Right ventricle myocardium inferior (tissue), 1 donor: ENCODE measurements around the gene ULK1. TPM values are rescaled to one million over a fixed set of nuclear protein-coding genes. Genes with fewer than 3 reads are reported as not detected.
A peak's percentile ranks its signal among the peaks of the same experiment; 100 is the strongest.
"Not testable (repeated sequence)": the region's sequence is repeated elsewhere in the genome, so short reads cannot be mapped to it uniquely, and the experiment has no call there.

ENCODE experiments used
- ATAC-seq: fragments of 200-7000 bp; cut with Tn5 transposase; one replicate; pipeline ENCODE4 v1.9.1; 2020; ENCODE audit warnings: mild to moderate bottlenecking, moderate library complexity
- DNase-seq: peaks from one replicate; pipeline ENCODE4 v3.0.0; 2021; ENCODE audit errors: missing footprints
- intact Hi-C: fragments of 100-400 bp; cut with DNase I; formaldehyde crosslinking; loops from one replicate; pipeline ENCODE4 v1.11.0; 2022
- total RNA-seq: library from RNA; stranded (reverse); fragmentation: NEBNext Ultra II Directional; extraction: Animal tissue kit (Norgen Biotek cat#: 25700); gene quantifications from one replicate; pipeline ENCODE4 v1.2.1, GENCODE V29; 2021
- donor health status: DM: no; HTN: yes; CAD: no; lungs with severe emphysema.

ULK1 gene
- total RNA-seq, 1 donor from 2014 or later = 49.3 TPM

DNA sequence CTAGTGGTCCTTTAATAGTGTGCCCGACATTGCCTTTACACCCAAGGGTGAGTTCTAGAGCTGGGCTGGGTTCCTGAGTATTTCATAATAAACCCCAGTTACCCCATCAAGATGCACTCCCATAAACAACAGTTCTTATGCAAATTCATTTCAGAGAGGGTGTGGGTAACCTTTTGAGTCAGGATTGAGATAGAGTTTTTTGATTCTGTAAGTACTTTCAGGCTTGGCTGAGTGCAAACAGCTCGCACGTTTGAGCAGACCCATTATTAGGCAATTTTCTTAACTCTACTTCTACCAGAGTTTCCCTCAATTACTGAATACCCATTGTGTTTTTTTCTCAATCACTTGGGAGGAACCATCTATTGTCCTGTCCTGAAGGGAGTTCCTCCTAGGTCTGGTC is 16.0 kb upstream of the ULK1 start:
- ATAC-seq, DNase-seq, intact Hi-C loops: not testable (repeated sequence)

DNA sequence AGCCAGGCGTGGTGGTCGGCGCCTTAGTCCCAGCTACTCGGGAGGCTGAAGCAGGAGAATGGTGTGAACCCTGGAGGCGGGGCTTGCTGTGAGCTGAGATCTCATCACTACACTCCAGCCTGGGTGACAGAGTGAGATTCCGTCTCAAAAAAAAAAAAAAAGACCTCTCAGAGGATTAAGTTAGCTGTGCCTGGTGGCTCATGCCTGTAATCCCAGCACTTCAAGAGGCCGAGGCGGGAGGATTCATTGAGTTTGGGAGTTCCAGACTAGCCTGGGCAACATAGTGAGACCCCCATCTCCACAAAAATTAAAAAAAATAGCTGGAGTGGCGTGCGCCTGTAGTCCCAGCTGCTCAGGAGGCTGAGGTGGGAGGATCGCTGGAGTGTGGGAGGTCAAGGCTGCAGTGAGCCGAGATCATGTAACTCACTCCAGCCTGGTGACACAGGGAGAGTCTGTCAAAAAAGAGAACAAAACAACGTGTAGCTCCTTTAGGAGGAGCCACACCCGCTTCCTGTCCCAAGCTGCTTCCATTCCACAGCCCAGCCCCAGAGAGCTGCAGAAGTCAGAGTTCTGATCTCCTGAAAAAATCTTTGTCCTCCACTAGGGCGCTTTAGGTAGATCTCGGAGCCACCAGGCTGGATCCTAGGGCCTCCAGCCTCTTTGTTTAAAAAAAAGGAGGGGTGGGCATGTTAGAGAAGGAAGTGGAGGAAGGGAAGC is 11.5 kb upstream of the ULK1 start:
- no peak for DNase-seq
- no peak for ATAC-seq
- intact Hi-C loops = no loop called here

DNA sequence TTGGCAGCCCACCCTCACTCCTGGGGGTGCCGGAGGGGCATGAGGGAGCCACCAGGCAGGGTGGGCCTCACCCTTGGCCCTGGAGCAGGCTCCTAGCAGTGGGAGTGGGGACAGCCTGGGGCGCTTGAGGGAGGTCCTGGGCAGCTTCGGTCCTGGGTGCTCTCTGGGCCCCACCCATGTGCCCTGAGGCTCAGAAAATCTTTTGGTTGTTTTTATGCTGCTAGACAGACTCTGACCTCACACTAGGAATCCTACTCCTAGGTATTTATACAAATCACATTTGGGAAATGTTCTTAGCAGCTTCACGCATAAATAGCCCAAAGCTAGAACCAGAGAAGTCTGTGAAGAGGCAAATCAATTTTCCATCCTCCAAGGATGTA is 10.9 kb upstream of the ULK1 start:
- DNase-seq (no peak), ATAC-seq (no peak)
- intact Hi-C loops = no loop called here

DNA sequence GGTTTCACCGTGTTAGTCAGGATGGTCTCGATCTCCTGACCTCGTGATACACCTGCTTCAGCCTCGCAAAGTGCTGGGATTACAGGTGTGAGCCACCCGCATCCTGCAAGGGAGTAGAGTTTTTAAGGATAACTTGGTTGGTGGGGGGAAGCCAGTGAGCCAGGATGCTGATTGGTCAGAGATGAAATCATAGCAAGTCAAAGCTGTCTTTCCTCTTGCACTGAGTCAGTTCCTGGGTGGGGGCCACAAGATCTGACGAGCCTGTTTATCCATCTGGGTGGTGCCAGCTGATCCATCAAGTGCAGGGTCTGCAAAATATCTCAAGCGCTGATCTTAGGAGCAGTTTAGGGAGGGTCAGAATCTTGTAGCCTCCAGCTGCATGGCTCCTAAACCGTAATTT is 9.3 kb upstream of the ULK1 start:
- DNase-seq, intact Hi-C loops, ATAC-seq: not testable (repeated sequence)

DNA sequence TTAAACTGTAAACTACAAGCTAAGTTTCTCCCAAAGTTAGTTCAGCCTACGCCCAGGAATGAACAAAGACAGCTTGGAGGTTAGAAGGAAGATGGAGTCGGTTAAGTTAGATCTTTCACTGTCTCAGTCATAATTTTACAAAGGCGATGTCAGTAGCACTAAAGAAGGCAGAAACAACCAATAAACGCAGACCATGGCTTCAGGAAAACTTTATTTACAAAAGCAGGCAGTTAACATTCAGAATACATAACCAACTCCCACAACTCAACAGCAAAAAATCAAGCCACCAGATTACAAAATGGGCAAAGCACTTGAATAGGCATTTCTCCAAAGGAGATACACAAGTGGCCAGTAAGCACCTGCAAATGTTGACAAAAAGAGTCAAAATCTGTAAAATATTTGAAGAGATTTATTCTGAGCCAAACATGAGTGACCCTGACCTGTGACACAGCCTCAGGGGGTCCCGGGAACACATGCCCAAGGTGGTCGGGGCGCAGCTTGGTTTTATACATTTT is 8.8 kb upstream of the ULK1 start:
- DNase-seq (no peak), ATAC-seq (no peak)
- intact Hi-C loops = no loop called here

DNA sequence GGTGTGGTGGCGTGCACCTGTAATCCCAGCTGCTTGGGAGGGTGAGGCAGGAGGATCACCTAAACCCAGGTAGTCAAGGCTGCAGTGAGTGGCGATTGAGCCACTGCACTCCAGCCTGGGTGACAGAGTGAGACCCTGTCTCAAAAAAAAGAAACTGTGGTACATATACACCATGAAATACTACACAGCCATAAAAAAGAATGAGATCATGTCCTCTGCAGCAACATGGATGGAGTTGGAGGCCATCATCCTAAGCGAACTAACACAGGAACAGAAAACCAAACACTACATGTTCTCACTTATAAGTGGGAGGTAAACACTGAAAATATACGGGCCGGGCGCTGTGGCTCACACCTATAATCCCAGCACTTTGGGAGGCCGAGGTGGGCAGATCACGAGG is 2.7 kb upstream of the ULK1 start:
- DNase-seq, intact Hi-C loops, ATAC-seq: not testable (repeated sequence)

DNA sequence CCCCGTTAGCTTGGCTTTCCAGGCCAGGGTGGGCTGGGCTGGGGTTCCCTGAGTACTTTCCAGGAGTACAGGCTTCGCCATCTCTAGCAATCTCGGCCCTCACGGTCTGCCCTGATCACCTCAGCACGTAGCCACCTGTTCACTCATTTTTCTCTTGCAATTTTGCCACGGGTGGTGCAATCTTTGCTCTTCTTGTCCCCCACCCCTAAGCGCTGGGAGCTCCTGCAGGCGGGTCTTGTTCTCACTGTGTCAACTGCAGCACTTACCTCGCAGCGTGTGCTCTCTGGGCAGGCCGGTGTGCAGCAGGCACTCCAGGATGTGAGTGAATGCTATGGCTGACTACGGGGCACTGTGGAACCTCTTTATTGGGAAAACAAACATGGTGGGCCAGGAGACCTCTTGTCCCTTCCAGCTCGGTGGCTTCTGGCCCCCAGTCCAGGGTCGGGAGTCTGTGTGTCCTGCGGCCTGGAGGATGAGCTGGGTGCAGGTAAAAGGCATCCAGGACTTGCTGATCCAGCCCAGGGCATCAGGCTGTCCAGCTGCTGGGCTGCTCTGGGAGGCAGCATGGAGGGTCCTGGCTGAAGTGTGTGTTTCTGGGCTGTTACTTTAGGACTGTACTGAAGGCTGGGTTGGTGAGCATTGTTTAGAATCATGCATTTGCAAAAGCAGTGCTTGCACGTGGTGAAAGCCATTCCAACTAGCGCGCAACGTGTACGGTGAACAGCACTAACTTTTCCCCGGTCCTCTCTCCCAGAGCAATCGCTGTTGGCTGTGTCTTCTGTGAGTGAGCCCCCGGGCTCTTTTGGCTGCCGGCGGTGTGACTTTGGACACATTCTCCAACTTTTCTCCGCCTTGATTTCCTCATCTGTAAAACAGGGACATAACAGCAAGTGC is 1.5 kb upstream of the ULK1 start:
- DNase-seq (peak; percentile 53), ATAC-seq (no peak)
- intact Hi-C loops = no loop called here

DNA sequence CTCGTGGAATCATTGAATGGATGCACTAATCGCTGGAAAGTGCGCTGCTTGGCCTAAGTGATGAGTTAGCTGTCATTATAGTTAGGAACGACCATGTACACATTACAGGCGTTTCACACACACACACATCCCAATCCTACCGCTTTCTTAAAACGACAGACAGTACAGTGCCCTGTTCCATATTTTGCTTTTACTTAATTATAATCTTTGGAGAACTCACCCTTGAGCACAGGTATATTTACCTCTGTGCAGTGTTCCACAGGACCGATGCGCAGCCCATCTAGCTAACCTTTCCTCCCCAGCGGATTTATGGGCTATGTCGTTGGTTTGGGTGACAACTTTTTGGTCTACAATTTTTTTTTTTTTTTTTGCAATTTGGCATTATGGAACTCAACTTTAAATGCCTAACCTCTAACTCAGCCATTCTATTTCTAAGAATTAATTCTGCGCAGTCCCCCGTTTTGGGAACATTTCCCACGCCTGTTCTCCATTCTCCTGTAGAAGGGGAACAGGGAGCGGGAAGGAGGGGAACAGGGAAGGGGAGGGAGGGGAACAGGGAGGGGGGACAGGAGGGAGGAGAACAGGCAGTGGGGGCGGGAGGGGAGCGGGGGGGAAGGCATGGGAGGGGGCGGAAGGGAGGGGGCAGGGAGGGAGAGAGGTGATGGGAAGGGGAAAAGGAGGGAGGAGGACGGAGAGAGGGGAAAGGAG is 663 bp upstream of the ULK1 start:
- intact Hi-C loops = no loop called here
- DNase-seq = no peak
- ATAC-seq = no peak

DNA sequence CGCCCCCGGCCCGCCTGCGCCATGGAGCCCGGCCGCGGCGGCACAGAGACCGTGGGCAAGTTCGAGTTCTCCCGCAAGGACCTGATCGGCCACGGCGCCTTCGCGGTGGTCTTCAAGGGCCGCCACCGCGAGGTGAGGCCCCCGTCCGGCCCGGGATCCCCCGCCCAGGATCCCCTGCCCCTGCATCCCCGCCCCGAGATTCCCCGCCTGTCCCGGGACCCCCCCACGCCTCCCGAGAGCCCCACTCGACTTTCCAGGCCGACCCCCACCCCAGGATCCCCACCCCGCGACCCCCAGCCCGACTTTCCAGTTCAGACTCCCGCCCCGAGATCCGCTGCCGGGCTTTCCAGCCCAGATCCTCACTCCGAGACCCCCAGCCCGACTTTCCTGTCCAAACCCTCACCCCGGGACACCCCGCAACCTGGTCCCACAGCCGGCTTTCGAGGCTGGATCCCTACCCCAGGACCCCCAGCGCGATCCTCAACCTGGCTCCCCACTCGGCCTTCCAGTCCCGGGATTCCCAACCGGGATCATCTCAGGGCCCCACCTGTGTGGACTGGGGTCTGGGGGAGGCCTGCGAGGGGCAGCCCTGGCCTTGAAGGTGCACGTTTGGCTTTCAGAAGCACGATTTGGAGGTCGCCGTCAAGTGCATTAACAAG is 688 bp downstream of the ULK1 start:
- DNase-seq = peak; percentile 64
- intact Hi-C loops = no loop called here
- ATAC-seq = no peak

DNA sequence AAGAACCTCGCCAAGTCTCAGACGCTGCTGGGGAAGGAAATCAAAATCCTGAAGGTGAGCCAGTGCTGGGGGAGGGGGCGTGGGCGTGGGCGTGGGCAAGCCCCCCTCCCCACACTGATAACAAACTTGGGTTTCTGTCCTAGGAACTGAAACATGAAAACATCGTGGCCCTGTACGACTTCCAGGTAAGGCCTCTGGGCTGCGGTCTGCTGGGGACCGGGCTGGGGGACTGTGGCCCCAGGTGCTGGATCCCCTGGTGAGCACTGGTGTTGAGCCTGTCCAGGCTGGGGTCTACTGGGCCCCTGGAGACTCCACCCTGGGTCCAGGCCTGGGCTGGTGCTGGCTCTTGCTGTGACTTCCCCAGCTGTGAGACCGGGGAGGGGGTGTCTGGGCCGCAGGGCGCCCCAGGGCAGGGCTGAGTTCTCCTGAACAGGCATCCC is 1.2 kb downstream of the ULK1 start:
- ATAC-seq (no peak), DNase-seq (no peak)
- intact Hi-C loops = loop anchor here (1.0 to 2.0 kb wide), 2 partner anchors 17 to 33 kb away; no protein-coding TSS in a partner anchor

DNA sequence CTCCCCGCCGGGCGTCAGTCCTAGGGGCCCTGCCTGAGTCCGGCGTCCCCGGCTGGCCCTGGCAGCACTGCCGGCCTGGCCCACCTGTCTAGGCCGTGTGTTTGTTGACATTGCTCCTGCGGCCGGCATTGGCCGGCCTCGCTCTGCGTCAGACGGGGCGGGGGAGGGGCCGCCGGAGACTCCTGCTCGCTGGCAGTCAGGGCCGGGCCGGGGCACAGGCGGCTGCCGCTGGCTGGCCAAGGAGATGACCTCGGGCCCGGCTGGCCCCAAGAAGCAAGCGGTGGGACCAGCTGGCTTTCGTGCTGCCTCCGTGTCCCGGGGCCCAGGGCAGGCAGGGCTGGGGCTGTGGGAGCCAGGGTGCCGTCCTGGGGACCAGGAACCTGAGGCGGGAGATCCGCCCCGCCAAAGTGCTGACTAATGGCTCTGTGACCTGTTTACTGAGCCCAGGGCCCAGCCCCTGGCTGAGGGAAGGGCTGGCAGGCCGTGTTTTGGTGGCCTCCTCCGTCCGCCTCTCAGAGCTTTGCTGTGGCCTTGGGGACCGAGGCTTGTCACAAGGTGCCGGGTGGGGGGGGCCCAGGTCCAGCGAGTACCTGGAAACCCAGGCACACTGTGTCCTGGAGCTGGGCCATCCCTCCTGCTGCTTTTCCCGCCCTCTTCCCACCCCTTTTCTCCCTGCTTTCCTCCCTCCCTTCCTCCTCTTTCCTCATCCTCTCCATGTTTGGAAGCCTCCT is 1.8 kb downstream of the ULK1 start:
- DNase-seq (peak; percentile 95), ATAC-seq (peak; percentile 91)
- intact Hi-C loops = loop anchor here (1.0 to 2.0 kb wide), 2 partner anchors 17 to 32 kb away; no protein-coding TSS in a partner anchor

DNA sequence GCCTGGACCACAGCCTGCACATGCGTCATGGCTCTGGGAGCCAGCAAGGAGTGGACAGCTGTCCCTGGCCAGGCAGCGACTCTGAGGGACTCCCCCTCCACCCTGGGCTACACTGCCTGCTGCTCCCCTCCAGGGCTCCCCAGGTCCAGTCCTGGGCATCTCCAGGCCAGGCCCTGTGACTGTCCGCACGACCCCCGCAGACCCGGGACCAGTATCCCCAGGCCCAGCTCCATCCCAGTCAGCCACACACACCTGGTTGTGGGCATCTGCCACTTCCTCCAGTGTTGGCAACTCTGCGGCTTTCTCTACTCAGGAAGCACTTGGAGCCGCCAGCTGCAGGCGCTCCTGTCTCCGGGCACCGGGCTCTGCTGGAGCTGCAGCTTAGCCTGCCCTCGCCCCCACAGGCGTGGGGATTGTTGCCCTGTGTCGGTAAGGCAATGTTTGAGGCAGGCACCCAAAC is 2.4 kb downstream of the ULK1 start:
- intact Hi-C loops = loop anchor here (1.0 to 2.0 kb wide), 2 partner anchors 16 to 31 kb away; no protein-coding TSS in a partner anchor
- peak; percentile 92 for DNase-seq
- no peak for ATAC-seq

DNA sequence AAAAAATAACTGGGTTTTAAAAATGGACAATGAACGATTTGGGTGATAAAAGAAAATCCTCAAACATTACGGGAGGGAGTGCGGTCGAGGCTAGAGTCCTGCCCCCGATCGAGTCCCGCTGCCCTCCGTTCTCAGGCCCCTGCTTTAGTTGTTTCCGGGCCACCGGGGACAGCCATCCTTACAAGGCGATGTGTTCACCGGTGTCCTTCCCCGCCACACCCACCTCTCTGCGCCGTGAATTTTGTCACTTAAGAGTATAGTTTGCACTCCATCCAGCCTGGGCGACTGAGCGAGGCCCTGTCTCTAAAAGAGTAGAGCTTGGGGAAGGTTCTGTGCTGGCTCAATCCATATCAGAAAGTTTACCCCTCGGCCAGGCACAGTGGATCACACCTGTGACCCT is 2.9 kb downstream of the ULK1 start:
- ATAC-seq (no peak), DNase-seq (peak; percentile 59)
- intact Hi-C loops = loop anchor here (2.0 kb wide), 1 partner anchor 16 kb away; no protein-coding TSS in a partner anchor

DNA sequence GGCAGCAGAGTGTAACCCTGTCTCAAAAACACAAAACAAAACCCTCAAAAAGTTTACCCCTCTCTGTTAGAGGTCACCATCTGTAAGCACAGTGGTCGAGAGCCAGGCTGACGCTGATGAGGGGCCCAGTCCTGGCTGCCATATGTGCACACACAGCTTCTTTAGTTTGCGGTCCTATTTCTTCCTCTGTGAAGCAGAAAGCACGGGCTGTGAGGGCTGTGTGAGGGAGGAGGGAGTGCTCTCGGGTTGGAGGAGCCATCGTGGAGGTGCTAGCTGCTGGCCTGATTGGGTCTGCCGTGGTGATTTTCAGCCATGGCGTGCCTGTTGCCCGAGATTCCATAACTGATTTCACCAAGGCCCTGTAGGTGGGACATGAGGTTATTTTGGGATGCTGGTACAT is 3.5 kb downstream of the ULK1 start:
- DNase-seq (peak; percentile 54), ATAC-seq (no peak)
- intact Hi-C loops = loop anchor here (2.0 kb wide), 1 partner anchor 15 kb away; no protein-coding TSS in a partner anchor

DNA sequence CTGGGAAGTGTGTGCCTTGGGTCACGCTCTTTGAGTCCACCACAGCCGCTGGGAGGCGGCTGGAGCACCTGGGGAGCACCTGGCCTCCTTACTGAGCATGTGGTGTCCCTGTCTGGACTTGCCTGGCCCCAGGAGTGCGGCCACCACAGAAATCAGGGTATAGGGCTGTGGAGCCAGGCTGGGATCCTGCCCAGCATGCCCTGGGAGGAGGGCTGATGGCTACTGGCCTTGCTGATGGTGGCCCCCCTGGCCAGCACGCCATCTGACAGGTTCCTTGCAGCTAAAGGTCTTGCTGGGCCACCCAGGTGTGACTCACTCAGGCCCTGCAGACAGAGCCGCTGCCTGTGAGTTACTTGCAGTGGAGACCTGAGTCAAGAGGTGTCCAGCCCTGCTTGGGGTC is 6.0 kb downstream of the ULK1 start:
- intact Hi-C loops = no loop called here

DNA sequence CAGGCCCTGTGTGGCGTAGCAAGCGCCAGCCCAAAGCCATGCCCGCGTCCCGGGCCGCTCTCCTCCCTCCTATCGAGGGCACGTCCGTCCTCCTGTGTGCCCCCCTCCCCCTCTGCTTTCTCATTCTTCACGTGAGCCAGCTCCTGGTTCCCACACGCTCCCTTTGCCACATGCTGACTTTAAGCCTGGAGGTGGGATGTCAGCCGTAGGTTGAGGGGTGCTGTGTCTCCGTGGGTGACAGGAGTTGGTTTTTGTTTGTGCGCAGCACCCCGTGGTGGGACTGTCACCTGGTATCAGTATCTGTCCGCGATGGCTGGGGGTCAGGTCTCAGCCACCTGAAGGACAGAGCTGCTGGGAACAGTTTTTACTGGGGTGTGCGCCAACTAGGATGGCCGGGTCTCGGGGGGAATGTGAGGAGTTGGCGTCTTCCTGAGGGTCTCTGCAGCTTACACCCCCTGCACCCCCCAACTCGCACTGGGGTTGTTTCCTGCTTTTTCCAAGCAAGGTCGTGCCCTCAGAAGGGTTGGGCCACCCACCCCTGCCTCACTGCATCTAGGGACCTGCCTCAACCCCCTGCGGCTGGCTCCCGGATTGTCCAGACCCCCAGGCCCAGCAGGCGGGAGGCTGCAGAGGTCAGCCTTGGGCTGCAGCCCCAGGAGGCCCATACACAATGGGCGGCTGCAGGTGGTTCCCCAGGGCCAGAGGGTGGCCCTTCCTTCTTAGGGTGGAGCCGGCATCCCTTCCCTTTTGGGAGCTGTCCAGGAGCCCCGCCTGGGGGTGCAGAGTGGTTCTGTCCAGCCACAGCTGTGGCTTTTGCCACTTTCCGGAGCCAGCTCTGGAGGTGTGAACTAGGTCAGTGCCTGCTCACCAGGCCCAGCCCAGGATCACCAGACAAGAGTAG is 7.3 kb downstream of the ULK1 start:
- ATAC-seq (peak; percentile 74), DNase-seq (peak; percentile 75)
- intact Hi-C loops = no loop called here

More for the DNA sequence above, 6.0 kb downstream of the ULK1 start:
- DNase-seq (peak; percentile 25), ATAC-seq (no peak)
